DND-41 (cell line): Measurements from ENCODE around the gene ATP6V0C.

Experiments used
- CTCF ChIP-seq: IDR thresholded peaks from 2 replicates; pipeline ENCODE4 v1.5.1; 2012; ENCODE audit warnings: borderline replicate concordance, low read length, moderate library complexity, mild to moderate bottlenecking; ENCODE audit not compliant: poor library complexity, severe bottlenecking; ENCODE audit errors: extremely low read depth
- EZH2 ChIP-seq: IDR thresholded peaks from 3 replicates; pipeline ENCODE4 v1.6.1; 2012; ENCODE audit warnings: borderline replicate concordance, low read depth, mild to moderate bottlenecking, moderate library complexity, low read length, inconsistent platforms; ENCODE audit not compliant: severe bottlenecking

- TF ChIP-seq CTCF: no peak
- TF ChIP-seq EZH2: no peak
Observed at GRCh38 chr16:2476345-2476720, 37.4 kb upstream of the ATP6V0C start.
